SHP77 (cell line): ENCODE measurements around the gene KAZN.

Experiments
- DNase-seq, 2 experiments: peaks; one replicate each; lab custom pipeline; 2025; lab: John Stamatoyannopoulos, UW

The KAZN gene

DNA sequence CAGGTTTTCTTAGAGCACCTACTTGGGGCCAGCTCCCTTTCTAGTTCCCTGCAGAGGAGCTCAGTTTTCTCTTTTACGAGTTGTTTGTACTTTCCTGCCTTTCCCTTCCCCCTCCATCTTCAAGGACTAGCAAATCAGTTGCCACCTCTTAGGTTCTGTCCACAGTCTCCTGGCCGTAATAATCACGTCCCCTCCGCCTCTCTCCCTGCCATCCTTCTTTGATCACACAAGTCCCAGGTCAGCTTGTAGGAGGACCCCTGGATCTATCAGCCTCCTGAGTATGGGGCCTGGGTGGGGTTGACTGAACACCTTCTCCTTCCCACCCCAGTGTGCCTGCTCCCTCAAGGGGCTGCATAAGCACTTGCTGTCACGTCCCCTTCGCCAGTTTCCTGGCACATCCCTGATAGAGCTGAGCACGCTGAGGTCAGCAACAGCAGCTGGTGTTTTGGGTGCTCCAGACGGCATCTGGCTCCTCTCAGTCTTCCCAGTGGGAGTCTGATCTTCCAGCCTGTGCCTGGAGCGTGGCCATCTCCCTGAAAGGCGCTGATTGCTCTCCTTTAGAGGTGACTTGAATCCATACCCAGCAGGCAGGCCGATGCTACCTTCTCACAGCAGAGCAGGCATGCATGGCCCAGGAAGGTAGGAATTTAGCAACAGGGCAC, 338.9 kb downstream of the KAZN start:
- DNase-seq, result no peak

DNA sequence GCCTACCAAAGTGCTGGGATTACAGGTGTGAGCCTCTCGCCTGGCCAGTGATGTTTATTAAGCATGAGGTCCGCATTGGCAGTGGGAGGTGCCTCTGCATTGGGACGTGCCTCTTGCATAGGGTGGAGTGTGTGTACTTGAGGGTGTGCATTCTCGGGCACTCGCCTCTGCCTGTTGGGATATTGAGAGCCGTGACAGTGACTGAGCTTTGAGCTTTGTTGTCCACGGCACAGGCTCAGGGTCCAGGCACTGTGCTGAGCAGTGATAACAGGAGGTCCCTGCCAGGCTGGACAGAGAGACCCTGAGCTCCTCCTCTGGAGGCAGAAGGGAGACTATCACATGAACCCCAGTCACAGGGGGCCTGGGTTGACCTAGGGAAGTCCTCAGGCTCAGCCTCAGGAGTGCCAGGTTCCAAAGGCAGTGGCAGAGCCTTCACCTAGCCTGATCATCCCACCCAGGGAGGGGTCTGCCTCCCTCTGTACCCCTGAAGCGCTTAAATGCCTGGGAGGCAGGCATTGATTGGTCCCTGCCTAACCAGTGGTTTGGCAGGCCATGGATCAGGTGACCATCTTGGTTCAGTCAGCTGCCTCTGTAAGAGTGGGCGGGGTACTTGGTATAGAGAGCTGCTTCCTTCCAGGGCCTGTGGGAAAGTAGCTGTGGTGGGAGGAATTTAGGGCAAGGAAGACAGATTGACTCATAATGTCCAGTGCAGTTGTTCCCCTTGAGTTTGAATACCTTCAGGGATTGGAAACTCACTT, 341.2 kb downstream of the KAZN start:
- DNase-seq, result no peak

DNA sequence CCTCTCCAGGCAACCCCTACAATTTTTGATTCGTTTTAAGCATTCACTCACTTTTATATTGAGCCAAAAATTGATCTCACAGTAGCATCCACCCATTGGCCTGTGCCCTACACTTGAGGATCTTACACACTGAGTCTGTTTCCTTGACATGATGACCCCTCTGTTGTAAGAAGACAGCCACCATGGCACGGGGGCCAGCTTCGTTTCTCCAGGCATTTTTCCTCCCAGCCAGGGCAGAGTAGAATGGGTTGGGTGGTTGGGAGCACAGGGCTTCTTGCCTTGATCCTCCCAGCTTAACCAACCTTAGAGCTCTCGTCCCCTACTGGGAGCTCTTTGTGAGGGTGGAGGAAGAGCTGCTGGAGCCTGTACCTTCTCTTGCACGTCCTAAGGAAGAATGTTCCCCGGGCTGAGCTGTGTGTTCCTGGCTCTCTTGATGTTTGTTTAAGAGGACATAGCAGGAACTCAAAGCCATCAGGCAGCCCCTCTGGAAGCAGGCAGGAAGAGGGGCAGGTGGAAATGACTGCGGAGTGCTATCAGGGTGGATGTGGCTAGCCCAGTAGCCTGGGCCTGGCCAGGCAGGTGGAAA, 341.9 kb downstream of the KAZN start:
- peak in 1 of 2 experiments; percentile 8 for DNase-seq

DNA sequence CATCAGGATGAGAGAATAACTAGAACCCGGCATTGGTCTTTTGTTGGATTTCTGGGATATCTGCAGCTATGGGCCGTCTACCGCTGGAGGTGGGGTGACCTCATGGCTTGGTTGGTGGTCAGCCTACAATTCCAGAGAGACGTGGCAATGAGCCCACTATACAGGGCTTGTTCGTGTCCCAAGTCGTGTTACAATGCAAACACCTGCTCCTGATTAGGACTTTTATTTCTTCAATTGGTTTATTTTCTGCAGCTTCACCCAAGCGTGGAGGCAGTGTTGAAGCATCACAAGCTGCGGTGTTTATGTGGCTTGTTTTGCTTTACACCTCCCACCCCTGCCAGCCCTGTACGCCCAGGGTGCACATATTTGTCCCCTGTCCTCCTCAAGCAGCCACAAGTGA, 343.4 kb downstream of the KAZN start:
- DNase-seq, result no peak

DNA sequence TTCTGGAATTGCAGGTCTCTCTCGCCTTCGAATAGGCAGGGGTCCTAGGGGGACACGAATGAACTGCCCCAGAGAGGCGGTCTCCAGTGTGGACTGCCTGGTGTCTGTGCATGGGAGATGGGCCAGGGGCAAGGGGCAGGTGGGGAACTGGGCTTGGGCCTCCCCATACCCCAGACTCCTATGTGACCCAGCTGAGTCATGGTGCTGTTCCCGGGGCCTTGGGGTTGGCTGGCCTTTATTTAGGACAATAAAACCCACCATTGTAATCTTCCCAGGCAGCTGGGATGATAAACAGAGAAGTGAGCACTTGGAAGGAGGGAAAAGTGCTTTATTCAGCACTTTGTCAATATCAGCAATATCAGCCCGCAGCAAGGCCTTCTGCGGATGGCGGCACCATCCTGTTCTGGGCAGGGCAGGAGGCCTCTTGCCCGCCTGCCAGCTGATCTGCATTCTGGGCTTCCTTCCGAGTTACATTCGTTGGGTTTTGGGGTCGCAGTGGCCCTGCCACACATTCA, 346.0 kb downstream of the KAZN start:
- DNase-seq, result no peak

DNA sequence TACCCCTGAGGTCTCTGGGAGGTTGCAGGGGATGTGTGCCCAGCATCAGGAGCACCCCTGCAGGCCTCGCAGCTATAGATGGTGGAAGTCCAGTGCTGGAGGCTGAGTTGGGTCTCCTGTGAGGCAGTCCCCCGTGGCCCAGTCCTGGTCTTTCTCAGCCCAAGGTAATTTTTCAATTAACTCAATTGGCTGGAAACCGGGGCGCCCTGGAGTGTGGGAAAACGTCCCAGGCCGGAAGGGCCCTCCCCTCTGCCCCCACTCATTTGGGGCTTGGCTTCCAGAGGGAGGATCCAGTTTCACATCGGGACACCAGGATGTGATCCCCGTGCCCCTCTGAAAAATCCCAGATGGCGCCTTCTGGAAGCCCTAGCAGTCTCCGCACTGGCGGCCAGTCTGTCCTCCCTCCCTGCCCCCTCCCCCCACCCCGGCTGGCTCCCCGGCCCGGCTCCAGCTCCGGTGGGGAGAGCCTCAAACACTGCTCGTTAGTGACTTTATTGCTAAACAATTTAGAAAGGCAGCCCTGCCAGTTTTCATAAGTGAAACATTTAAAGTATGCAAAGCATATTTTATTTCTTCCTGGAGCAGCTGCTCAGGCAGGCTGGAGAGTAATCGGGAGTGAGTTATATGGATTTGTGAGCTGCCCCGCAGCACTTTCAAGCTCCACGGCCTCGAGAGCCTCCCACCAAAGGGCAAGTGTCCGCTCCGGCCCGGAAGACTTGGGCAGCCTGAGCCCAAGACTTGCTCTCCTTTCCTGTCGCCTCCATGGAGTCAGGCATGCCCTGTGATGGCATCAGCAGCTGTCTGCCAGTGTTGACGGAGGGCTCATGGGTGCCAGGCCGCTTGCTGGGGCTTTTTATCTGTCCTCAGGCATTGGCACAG, 346.9 kb downstream of the KAZN start:
- DNase-seq, result no peak

DNA sequence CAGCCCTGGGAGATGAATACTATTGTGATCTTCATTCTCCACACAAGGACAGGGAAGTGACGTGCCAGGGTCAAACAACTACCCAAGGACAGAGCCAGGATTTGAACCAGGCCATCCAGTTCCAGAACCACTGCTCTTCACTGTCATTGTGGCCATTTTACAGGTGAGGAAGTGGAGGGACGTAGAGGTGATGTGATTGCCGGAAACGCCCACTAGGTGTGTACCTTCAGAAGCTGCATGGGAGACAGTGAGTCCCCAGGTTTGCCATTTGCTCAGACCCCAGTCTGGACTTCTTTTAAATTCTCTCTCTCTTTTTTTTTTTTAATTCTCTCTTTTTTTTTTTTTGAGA, 347.5 kb downstream of the KAZN start:
- DNase-seq, result no peak

DNA sequence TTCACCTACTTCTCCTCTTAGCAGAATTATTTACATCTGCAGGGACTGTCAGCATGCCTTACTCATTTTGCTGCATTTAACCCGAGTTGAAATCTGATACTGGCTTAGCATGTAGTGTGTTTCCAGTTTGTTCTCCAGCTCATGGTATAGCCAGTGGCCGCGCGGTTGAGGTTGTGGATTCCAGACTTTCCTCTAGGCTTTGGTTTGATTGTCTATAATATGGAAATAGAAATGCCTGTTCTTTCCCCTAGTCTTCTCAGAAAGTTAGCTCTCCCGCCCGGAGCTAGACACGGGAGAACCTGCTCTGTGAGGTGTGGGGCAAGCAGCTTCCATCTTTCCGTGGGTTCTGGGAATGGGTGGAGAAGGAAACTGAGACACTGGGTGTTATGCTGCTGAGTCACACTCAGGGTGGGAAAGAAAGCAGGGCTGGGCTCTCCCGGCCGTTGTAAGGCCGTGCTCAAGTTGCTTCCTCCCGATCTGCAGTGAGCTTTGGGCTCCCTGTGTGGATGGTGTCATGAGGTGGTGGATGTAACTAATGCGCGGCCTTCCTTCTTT, 348.3 kb downstream of the KAZN start:
- no peak for DNase-seq

DNA sequence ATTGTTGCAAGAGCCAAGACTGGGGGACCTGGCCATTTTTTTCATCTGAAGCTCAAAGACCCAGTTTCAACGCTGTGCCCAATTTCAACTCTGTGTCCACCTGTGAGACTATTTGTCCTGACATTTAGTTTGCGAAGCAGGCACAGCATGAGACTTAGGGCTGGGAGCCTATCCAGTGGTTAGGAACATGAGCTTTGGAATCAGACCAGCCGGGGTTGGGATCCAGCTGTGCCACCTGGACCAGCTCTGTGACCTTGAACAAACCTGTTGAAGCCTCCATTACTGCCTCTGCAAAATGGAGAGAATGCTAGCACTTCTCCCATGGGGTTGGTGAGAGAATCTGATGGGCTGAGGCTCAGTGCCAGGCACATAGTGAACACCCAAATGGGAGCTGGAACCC, 348.9 kb downstream of the KAZN start:
- DNase-seq, result no peak

DNA sequence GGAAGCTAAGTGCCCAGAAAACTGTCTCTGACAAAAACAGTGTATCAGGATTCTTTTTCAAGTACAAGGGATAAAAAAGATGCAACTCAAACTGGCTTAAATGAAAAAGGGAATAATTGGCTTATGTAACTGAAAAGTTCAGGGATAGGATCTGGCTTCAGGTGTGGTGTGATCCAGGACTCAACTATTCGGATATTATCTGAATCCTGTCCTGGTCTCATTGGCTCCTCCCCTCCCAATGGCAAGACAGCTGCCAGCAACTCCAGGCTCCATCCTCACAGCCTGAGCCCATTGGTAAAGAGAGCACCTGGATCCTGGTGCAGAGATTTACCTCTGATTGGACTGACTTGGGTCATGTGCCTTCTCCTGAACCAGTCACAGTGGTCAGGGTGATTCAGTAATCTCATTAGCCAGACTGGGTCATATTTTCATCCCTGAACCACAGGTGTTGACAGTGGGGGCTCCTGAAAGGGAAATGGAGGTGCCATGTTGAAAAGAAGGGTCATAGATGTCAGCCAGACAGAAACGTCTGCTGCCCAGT, 349.7 kb downstream of the KAZN start:
- no peak for DNase-seq

DNA sequence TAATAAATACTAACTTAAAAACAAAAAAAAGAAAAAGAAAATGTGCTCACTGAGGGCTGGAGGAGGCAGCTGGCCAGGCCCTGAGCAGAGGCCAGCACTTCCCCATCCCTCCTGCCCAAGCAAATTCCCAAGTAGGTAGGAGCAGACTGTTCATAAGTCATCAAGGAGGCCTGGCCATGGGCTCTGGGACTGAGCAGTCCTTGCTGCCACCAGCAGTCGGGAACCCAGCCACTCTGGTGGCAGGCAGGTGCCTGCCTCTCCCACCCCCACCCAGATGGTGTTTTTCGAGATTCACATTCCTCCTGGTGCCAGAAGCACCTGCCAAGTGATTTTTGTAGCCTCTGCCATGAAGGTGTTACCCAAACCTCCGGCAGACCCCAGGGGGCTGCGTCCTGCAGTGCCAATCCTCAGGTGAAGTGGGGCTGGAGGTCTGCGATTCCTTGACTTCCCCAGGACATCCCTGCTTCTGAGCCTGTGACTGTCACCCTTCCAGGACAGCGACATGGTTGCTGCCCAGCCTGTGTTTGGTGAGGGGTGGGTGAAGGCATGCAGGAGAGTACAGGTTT, 350.9 kb downstream of the KAZN start:
- no peak for DNase-seq

DNA sequence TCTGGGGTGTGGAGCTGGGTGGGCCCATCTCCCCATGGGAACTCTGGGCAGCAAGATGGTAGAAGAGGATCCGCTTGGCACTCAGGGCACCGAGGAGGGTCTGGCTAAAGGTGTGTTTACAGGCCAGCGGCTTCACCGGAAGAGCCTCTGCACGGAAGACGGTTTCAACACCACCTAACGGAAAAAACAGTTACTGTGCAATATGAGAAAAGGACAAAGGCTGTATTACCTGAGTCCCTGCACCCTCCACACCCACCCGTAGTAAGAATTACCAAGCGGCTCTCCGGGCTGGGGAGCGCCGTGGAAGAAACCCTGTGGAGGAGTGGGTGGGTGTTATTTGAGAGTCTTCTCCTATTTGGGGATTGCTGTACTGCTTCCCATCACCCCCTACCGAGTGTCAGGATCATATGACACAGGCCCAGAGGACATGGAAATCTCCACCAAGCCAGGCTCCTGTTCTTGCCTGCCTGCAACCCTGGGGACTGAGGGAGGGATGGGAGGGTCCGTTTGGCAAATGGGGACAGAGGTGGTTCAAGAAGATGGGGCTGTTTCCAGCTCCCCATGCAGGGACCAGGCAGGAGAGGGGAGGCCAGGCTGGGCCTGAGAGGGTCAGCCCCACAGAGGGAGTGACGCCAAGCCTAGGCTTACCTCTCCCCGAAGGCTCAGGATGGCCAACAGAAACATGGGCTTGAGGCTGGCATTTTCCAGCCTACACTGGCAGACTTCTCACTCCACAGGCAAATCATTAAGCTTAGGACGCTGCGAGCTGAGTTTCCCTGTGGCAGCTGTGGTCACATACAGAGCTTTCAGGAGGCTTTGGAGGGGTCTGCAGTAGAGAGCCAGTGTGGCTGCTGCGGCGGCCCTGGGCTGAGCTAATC, 351.6 kb downstream of the KAZN start:
- DNase-seq, result no peak

DNA sequence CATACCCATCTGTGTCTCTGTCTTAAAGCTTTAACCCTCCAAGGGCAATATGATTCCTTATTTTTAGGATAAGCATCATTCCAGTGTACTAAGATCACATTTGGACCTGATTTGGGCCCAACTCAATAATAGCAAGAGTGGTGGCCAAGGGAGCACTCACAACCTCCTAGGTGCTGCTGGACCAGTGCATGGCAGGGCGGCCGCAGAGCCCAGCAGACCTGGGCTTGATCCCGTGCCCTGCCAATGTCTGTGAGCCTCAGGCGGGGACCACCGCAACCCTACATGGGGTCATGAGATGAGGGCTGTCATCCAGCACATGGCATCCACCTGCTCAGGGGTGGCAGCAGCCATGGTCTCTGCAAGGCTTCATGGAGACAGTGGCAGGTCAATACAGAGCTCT, 353.3 kb downstream of the KAZN start:
- DNase-seq, result no peak

DNA sequence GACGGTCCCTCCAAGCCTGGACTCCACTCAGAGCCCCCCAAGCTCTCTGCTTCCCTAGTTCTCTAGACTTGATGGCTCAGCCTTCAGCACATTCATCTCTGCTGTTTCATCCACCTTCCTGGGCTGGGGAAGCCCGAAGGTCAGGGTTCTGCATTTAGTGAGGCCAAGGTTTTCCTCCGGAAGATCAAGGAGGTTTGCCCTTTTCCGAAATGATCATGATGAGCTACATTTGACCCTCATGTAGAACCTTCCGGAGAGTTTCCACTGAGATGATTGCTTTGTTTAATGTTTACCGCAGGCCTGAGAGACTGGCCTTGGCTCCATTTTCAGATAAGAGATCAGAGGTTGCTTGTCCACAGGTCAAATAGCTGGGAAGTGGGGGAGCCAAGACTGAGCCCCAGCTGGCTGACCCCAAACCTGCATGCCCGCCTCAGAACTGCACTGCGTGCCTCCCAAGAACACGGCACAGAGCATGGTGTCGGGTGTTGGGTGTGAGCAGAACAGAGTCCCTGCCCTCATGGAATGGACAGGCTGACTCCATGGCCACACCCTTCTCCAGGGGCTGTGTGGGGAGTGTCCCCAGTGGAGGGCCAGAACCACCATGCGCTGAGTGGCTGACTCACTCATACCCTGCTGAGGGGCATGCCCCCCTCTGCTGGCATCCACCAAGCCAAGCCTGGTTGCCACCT, 354.3 kb downstream of the KAZN start:
- no peak for DNase-seq

DNA sequence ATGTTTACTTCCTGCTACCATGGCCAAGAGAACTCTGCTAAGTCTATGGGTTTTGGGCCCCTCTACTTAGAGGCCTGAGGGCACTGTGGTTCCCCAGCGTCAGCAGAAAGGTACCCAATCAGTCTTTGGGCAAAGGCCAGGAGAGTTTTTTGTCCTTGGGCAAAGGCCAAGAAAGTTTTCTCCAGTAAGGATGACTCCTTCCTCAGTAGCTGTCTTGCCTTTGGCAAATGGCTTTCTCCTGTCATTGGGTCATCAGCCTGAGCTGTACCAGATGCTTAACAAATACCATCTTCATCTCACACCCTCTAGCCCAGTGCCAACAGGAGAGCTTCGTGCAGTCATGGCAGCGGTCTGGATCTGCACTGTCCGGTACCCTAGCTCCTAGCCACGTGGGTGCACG, 355.7 kb downstream of the KAZN start:
- no peak for DNase-seq

DNA sequence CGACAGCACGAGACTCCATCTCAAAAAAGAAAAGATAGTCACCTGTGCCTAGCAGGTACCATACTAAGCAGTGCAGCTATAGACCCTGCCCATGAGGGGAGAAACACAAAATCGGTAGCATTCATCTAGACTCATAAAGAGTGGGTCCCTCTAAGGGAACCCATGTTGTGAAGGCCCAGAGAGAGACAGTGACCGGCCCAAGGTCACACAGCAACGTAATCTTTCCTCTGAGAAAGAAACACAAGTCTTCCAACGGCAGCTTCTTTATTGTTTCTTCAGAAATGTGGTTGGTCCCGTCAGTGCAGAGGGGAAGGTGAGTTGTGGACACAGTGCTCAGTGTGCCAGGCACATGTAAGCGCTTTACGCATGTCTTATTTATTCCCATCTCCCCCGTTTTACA, 356.4 kb downstream of the KAZN start:
- DNase-seq, result no peak

DNA sequence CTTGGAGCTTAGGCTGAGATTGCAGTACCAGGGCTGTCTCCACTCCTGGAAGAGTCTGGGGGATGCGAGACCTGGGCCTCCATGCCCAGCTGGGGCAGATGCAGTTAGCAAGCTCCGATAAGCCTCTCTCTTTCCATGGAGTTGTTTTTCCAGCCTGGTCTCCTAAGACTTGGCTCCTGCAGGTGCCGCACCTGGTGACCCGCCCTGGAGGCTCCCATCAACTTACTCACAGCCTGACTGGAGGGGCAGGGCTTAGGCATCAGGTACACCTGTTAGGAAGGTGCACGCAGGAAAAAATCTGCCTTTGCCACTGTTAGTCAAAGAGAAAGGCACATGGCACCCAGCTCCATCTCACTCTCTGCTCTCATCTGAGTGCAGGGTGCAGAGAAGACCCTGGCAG, 356.9 kb downstream of the KAZN start:
- no peak for DNase-seq

DNA sequence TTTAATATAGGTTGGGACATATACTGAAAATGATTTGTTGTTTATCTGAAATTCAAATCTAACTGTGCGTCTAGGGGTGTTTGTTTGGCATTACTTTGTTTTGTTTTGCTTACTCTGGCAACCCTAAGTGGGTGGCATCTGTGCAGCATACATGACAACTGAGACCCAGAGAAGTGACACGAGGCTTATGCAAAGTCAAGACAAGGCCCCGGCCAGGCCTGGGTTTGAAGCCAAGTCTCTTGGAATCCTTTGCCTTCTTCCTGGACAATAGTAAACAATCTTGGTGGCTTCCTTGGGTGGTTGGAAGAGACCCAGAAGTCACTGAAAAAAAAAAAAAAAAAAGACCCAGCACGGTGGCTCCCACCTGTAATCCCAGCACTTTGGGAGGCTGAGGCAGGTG, 357.5 kb downstream of the KAZN start:
- no peak for DNase-seq

DNA sequence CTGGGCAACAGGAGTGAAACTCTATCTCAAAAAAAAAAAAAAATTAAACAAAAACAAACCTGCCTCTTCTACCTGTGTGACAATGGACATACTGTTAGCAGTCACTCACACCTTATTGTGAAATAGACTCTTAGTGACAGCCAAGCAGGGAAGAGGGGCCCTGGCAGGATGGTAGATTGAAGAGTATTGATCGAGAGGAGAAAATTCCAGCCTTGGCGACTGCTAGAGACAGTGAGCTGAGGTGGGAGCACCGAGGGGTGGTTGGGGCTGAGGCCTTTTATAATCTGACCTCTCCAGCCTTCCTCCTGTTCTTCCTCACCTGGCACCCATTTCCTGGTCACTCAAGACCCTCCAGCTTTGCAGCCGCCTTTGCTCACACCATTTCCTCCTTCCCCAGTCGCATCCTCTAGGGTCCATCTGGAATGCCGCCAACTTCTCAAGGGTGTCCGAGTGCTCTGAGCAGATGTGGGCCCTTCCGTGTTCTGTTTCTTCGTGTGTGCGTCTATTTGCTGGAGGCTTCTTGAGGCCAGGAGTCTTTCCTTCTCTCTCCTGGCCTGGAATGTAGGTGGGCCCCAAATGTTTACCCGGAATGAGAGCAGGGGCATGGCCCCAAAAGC, 358.2 kb downstream of the KAZN start:
- DNase-seq, result no peak
